Measurements from ENCODE around the gene GZMM. TPM values are rescaled to one million over a fixed set of nuclear protein-coding genes. Genes with fewer than 3 reads are reported as not detected.
A peak's percentile ranks its signal among the peaks of the same experiment; 100 is the strongest.

GZMM gene
- total and polyA plus RNA-seq, 2 of the 13 experiments (the other 11 are each of a cell fraction or from before 2014, with no cell fraction given): 0.07 TPM; not detected in 1

DNA sequence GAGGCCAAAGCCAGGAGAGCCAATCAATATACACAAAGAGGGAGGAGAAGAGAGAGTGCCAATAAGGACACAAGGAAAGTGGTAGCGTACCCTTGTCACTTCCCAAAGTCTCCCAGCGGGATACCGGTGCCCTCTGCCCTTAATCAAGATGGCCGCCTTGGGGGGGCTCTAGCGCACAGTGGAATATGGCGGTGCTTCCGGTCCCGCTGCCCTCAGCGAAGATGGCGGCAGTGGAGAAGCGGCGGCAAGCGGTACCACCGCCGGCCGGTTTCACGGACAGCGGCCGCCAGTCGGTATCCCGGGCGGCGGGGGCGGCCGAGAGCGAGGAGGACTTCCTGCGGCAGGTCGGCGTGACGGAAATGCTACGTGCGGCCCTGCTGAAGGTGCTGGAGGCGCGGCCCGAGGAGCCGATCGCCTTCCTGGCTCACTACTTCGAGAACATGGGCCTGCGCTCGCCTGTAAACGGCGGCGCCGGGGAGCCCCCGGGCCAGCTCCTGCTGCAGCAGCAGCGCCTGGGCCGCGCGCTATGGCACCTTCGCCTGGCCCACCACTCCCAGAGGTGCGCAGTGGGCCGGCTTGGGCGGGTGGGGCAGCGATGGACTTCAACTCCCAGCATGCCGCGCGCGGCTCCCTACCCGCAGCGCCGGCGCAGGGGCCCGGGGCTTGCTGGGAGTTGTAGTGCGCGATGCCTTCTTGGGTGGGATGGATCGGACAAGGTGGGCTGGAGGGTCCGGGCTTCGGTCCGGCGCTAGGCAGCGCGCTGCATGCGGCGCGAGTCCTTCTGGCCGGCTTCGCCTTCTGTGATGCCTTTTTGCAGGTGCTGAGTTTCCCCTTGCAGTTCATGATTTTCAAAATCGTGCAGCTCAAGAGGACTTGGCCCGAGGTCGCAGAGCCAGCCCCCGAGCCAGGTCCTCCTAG is 36.3 kb upstream of the GZMM start, which contains the start of gene TPGS1 (continued):
- TF ChIP-seq, protein P1, sequence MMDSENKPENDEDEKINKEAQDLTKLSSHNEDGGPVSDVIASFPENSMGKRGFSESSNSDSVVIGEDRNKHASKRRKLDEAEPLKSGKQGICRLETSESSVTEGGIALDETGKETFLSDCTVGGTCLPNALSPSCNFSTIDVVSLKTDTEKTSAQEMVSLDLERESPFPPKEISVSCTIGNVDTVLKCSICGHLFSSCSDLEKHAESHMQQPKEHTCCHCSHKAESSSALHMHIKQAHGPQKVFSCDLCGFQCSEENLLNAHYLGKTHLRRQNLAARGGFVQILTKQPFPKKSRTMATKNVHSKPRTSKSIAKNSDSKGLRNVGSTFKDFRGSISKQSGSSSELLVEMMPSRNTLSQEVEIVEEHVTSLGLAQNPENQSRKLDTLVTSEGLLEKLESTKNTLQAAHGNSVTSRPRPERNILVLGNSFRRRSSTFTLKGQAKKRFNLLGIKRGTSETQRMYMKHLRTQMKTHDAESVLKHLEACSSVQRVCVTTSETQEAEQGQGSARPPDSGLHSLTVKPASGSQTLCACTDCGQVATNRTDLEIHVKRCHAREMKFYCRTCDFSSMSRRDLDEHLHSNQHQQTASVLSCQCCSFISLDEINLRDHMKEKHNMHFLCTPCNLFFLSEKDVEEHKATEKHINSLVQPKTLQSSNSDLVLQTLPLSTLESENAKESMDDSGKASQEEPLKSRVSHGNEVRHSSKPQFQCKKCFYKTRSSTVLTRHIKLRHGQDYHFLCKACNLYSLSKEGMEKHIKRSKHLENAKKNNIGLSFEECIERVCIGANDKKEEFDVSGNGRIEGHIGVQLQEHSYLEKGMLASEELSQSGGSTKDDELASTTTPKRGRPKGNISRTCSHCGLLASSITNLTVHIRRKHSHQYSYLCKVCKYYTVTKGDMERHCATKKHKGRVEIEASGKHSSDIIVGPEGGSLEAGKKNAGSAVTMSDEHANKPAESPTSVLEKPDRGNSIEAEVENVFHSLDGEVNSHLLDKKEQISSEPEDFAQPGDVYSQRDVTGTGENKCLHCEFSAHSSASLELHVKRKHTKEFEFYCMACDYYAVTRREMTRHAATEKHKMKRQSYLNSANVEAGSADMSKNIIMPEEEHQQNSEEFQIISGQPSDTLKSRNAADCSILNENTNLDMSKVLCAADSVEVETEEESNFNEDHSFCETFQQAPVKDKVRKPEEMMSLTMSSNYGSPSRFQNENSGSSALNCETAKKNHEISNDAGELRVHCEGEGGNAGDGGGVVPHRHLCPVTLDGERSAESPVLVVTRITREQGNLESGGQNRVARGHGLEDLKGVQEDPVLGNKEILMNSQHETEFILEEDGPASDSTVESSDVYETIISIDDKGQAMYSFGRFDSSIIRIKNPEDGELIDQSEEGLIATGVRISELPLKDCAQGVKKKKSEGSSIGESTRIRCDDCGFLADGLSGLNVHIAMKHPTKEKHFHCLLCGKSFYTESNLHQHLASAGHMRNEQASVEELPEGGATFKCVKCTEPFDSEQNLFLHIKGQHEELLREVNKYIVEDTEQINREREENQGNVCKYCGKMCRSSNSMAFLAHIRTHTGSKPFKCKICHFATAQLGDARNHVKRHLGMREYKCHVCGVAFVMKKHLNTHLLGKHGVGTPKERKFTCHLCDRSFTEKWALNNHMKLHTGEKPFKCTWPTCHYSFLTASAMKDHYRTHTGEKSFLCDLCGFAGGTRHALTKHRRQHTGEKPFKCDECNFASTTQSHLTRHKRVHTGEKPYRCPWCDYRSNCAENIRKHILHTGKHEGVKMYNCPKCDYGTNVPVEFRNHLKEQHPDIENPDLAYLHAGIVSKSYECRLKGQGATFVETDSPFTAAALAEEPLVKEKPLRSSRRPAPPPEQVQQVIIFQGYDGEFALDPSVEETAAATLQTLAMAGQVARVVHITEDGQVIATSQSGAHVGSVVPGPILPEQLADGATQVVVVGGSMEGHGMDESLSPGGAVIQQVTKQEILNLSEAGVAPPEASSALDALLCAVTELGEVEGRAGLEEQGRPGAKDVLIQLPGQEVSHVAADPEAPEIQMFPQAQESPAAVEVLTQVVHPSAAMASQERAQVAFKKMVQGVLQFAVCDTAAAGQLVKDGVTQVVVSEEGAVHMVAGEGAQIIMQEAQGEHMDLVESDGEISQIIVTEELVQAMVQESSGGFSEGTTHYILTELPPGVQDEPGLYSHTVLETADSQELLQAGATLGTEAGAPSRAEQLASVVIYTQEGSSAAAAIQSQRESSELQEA (CRISPR knock-in tag; IDR thresholded peaks at IDR 0.05; ENCODE audit: not compliant biosample characterization): no peak
- TF ChIP-seq ZNF83 (CRISPR knock-in tag; IDR thresholded peaks at IDR 0.05; ENCODE audit: borderline replicate concordance): no peak
- no peak for TF ChIP-seq ZNF644 (CRISPR knock-in tag; IDR thresholded peaks at IDR 0.05; ENCODE audit: low read depth)
- TF ChIP-seq SP2 (CRISPR knock-in tag; IDR thresholded peaks at IDR 0.05): peak; percentile 75
- TF ChIP-seq ZNF879 (CRISPR knock-in tag; IDR thresholded peaks at IDR 0.05): no peak
- TF ChIP-seq HOXA3 (CRISPR knock-in tag; IDR thresholded peaks at IDR 0.05): peak; percentile 100
- TF ChIP-seq, protein P2, sequence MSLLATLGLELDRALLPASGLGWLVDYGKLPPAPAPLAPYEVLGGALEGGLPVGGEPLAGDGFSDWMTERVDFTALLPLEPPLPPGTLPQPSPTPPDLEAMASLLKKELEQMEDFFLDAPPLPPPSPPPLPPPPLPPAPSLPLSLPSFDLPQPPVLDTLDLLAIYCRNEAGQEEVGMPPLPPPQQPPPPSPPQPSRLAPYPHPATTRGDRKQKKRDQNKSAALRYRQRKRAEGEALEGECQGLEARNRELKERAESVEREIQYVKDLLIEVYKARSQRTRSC (CRISPR knock-in tag; IDR thresholded peaks at IDR 0.05; ENCODE audit: low read depth): no peak
- TF ChIP-seq TBX3 (IDR thresholded peaks at IDR 0.05; ENCODE audit: borderline replicate concordance): no peak
- TF ChIP-seq BRD4 (CRISPR knock-in tag; IDR thresholded peaks at IDR 0.05): peak; percentile 94
- TF ChIP-seq SUZ12 (IDR thresholded peaks at IDR 0.05; ENCODE audit: low read depth, low read length): peak; percentile 96
- TF ChIP-seq SPEN (CRISPR knock-in tag; IDR thresholded peaks at IDR 0.05; ENCODE audit: low read depth): no peak
- no peak for TF ChIP-seq ZNF619 (CRISPR knock-in tag; IDR thresholded peaks at IDR 0.05)
- peak; percentile 65; the same call in 1 of the 2 replicates for TF ChIP-seq ZNF790 (CRISPR knock-in tag; IDR thresholded peaks at IDR 0.05; ENCODE audit: borderline replicate concordance)
- TF ChIP-seq, protein P3, sequence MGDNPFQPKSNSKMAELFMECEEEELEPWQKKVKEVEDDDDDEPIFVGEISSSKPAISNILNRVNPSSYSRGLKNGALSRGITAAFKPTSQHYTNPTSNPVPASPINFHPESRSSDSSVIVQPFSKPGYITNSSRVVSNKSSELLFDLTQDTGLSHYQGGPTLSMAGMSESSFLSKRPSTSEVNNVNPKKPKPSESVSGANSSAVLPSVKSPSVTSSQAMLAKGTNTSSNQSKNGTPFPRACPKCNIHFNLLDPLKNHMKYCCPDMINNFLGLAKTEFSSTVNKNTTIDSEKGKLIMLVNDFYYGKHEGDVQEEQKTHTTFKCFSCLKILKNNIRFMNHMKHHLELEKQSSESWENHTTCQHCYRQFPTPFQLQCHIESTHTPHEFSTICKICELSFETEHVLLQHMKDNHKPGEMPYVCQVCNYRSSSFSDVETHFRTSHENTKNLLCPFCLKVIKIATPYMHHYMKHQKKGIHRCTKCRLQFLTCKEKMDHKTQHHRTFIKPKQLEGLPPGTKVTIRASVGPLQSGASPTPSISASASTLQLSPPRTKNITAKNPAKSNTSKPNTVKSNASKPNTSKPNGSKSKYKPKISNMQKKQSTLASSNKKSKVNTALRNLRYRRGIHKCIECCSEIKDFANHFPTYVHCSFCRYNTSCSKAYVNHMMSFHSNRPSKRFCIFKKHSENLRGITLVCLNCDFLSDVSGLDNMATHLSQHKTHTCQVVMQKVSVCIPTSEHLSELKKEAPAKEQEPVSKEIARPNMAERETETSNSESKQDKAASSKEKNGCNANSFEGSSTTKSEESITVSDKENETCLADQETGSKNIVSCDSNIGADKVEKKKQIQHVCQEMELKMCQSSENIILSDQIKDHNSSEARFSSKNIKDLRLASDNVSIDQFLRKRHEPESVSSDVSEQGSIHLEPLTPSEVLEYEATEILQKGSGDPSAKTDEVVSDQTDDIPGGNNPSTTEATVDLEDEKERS (CRISPR knock-in tag; IDR thresholded peaks at IDR 0.05): no peak
- no peak for TF ChIP-seq TEAD2 (CRISPR knock-in tag; IDR thresholded peaks at IDR 0.05)
- TF ChIP-seq GPN1 (CRISPR knock-in tag; IDR thresholded peaks at IDR 0.05; ENCODE audit: borderline replicate concordance): no peak
- no peak for TF ChIP-seq ZNF616 (CRISPR knock-in tag; IDR thresholded peaks at IDR 0.05; ENCODE audit: low read depth)
- no peak for TF ChIP-seq ZNF629 (CRISPR knock-in tag; conservative IDR thresholded peaks at IDR 0.05)

All from HepG2 (cell line).